Limb (tissue), 2 donors: ENCODE results near the gene WWC1.
"Not testable (repeated sequence)": the region's sequence is repeated elsewhere in the genome, so short reads cannot be mapped to it uniquely, and the experiment has no call there.

Experiments used
- DNase-seq, 2 donors: peaks; one replicate each; pipeline ENCODE4 v3.0.0-alpha.2; 2016; ENCODE audit errors: extremely low spot score in 2 of 2

WWC1 gene

DNA sequence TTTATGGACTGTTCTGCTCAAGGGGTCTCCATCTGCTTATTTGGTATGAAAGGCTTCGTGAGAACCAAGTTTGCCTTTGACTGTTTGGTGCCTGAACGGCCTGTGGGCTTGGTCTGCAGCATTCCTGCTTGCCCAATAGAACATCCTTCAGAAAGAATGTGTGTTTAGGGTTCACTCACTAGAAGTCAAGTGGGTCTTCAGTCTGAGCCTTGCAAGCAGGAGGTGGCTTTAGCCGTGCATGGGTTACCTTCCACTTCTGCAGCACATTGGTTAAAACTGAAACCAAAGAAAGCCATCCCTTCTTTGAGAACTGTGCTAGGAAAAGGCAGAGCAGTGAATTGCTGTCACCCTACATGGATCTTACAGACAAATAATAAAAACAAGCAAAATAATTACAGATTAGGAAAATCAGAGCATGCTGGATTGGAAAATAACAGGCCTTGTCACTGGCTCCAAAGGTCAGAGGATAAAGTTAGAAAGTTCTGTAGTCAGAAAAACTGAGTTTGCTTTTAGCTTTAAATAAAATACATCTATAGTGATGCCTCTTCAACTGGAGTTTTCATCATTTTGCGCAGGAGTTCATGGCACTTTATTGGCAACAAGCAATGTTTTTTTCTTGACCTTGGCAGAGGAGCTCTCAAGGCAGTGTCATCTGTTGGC is 16.6 kb downstream of the WWC1 start:
- no peak for DNase-seq

- no peak for DNase-seq
Measured at GRCh38 chr5:168308976-168309598, 17.6 kb downstream of the WWC1 start.

DNA sequence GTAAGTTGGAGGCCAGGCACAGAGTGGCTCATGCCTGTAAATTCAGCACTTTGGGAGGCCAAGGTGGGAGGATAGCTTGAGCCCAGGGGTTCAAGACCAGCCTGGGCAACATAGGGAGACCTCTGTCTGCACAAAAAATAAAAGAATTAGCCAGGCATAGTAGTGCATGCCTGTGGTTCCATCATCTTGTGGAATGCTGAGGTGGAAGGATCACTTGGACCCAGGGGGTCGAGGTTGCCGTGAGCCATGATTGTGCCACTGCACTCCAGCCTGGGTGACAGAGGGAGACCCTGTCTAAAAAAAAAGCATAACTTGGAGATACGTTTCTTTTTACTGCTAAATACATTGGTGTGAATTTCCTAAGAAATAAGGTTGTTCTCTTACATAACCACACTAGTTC is 19.1 kb downstream of the WWC1 start:
- not testable (repeated sequence) for DNase-seq

DNA sequence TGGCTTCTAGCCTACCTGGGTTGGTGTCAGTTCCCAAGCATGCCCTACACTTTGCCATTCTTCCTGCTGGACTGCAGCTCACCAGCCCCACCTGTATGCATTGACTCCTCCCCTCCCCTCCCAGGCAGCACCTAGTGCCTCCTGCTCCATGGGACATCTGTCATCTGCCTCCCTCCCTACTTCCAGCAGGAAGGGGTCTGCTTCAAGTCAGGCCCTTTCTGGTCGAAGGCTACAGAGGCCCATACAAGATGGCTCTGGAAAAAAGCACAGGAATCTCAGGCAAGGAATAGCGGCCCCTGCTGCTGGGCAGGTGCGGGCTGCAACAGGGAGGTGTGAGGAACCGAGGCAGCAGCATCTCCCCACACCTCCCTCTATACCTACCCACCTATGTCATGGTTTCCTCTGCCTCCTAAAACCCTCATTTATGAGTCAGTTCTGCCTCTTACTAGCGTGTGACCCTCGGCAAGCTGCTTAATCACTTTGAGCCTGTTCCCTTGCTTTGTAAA is 19.7 kb downstream of the WWC1 start:
- DNase-seq, result no peak

- DNase-seq, result no peak
Measured at GRCh38 chr5:168312606-168313295, 21.3 kb downstream of the WWC1 start.

GRCh38 chr5:168313596-168314204 is 22.3 kb downstream of the WWC1 start:
- DNase-seq, result no peak

DNA sequence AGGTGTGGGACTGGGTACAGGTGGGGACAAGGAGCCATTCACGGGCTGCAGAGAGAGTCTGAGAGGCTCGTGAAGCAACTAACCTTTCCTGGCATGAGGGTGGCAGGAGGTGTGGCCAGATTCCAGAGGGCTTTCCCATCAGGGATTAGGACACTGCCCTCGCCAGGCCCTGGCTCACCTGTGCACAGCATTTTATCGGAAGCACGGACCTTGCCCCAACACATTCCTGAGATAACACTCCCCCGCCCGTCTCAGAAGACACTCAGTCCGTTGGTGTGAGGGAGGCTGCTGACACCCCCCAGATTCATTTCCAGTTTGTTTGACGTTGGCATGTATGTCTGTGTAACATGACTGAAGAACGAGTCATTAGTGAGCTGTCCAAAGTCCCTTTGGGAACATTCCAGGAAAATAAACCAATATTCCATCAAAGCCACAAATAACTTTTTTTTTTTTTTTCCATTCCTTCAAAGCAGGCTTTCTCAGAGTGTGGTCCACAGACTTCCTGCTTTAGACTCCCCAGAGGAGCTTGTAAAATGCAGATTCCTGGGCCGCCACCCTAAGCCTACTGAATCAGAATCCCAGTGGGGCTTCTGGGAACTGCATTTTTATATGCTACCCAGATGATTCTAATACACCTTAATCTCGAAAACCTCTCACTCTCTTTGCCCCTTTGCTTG is 23.4 kb downstream of the WWC1 start:
- no peak for DNase-seq

GRCh38 chr5:168315416-168316138 is 24.1 kb downstream of the WWC1 start:
- DNase-seq, result no peak

- DNase-seq, result no peak
Measured at GRCh38 chr5:168316139-168316578, 24.7 kb downstream of the WWC1 start.

DNA sequence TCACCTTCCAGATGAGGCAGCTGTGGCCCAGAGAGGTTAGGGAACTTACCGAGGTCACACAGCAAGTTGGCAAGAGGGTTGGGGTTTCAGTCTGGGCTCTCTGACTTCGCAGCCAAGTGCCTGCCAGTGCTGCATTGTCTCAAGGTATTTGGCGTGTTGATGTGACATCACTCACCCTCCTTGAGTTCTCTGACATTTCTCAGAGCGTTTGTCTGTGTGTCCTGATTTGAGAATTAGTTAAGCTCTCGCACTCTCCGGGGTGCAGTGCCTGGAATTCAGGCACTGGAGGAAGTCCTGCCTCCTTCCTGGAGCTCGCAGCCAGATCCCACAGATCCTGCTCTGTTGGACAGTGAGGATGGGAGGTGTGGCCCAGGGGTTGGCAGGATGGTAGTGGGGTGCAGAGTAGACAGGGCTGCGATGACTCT is 25.7 kb downstream of the WWC1 start:
- DNase-seq, result no peak

DNA sequence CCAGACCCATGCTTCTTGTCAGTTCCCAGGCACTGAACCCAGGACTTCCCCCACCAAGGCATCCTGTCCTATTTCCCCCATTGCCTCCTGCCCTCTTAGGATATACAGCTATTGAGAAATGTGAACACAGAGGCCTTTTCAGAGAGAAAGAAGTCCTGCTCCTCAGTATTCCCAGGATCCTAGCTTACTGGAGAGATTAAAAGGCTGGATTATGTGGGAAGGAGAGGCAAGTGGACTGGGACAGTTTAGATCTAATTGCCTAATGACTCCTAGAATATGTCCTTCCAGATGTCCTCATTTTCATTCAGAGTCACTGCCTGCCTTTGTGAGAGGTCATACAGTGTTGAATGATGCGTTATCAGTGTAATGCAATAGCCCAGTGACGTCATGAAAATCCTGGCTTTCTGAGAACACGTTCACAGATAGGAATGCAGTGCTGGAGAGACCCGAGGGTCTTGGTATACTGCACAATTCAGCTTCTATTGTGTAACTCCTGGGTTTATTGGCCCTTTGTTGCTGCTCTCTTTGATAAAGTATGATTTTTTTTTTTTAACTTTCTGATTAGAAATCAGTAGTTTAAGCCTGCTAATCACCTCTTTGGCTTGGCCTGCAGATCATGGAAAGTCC is 26.2 kb downstream of the WWC1 start:
- peak in 1 of 2 donors; percentile 64 for DNase-seq

DNA sequence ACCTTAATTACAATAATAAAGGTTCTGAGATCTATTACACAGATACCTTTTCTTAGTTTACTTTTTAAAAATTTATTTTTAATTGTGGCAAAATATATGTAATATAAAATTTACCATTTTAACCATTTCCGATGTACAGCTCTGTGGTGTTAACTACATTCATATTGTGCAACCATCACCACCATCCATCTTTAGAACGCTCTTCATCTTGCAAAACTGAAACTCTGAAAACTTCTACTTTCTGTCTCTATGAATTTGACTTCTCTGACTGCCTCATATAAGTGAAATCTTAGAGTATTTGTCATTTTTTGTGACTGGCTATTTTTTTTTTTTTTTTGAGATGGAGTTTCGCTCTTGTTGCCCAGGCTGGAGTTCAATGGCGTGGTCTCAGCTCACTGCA is 26.8 kb downstream of the WWC1 start:
- DNase-seq, result no peak

- DNase-seq, result no peak
Measured at GRCh38 chr5:168319774-168320173, 28.3 kb downstream of the WWC1 start.

- no peak for DNase-seq
Measured at GRCh38 chr5:168320805-168321204, 29.4 kb downstream of the WWC1 start.

DNA sequence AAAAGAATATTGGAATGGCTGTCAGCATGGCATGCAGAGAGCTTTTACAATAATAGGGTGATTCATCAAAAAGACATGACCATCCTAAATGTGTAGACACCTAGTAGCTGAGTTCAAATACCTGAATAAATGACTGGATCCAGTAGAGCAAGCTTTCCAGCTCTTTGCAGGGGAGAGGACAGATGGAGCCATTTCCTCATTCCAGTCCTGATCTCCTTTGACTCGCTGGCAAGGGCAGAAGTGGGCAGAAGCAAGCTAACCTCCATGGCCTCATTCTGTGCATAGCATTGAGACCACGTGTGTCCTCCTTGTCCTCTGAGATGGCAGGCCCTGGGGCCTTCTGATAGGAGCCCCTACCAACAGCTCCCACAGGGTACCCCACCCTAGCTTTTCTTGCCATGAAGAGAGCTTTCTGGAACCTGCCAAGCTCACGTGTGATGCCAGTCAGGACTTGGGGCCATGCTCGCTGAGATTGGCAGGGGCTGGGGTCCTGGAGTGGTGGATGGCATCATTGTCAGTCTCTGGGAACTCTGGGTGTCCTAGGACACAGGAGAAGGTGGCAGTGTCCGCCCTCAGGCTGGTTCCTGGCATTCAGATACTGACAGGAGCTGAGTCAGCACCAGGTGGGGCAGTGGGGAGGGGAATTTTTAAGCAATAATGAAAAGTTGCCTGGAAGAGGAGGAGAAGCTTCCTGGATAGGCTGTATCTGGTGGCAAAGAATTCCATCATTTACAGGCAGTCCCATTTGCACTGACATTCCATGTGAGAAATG is 33.6 kb downstream of the WWC1 start:
- DNase-seq, result no peak

DNA sequence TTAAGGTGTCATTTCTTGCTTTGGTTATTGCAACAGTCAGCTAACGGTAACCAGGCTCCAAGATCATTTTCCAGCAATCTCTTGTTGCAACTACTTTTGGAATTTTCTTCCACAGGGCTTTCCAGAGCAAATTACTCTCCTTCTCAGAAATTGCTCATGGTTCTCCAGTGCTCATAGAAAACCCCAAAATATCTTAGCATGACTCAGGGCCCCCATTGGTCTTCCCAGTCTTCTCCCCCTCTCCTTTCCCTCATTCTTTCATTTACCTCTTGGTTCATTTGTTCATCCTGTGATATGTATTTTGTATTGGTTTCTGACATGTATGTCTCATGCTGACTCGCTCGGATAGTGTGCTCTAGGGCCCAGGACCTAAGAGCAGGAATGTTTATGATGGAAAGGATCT is 35.6 kb downstream of the WWC1 start:
- DNase-seq, result no peak

DNA sequence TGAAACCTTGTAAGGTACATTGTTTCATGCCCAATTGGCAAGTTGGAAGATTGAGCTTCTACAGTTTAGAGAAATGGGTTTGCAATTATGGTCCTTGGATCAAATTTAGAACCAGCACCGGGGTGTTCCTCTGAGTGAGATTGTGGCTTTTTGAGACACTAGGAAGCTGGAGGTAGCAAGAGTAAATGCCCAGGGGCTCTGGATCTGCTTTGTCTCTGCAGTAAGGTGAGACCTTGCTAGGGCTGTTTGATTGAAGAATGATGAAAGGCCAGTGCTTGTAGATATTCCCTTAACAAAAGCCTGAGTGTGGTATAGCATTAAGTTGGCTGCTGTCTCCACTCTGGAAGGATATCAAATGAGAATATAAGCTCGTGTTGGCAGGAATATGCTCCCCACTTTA is 36.0 kb downstream of the WWC1 start:
- no peak for DNase-seq

GRCh38 chr5:168327994-168328393 is 36.5 kb downstream of the WWC1 start:
- no peak for DNase-seq

DNA sequence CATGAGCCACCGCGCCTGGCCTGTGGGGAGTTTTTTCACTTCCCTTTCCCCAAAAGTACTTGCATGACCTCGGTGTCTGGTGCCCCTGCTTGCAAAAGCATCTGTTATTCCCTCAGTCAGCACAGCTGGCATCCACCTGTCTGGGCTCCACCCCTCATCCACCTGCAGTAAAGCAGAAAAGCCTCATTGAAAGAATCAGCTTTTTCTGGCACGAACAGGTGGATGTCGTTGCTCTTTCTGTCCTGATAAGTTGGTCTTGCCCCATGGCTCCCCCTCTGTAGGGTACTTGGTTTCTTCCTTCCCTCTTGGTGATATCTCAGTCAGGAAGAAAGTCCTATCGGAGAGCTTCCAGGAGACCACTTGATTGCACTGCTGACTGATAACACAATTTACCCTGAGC is 37.4 kb downstream of the WWC1 start:
- no peak for DNase-seq

GRCh38 chr5:168329302-168329701 is 37.9 kb downstream of the WWC1 start:
- DNase-seq, result no peak
